ENCODE data around the gene MYO9B. TPM values are rescaled to one million over a fixed set of nuclear protein-coding genes. Genes with fewer than 3 reads are reported as not detected.
A peak's percentile ranks its signal among the peaks of the same experiment; 100 is the strongest.

The MYO9B gene
- total and polyA plus RNA-seq, 9 of the 15 experiments (the other 6 are each of a cell fraction or from before 2014, with no cell fraction given): 2.4 to 77.6 (median 23.0) TPM

GRCh38 chr19:17226002-17226933 lies 150.7 kb downstream of the MYO9B start, which contains the start of gene OCEL1 (continued):
- TF ChIP-seq NR2C1 (IDR thresholded peaks at IDR 0.05) (peak; percentile 62; the same call in 1 of the 2 replicates), NR2C1 (tag; IDR thresholded peaks at IDR 0.05) (0 out of 2 replicates have a peak, but pooled peaks have one; percentile 29), FOXJ2 (tag; IDR thresholded peaks at IDR 0.05) (no peak), ZNF79 (CRISPR knock-in tag; IDR thresholded peaks at IDR 0.05; ENCODE audit: low read depth) (no peak), GABPA (tag; conservative IDR thresholded peaks at IDR 0.05; ENCODE audit: low read depth) (peak; percentile 69), CBX8 (IDR thresholded peaks at IDR 0.05; ENCODE audit: borderline replicate concordance, extremely low read depth, low read depth, low read length, poor library complexity, severe bottlenecking) (no peak), MEIS2 (IDR thresholded peaks at IDR 0.05; ENCODE audit: partially characterized antibody) (peak; percentile 76), BMI1 (IDR thresholded peaks at IDR 0.05; ENCODE audit: low read length) (no peak), ZSCAN32 (CRISPR knock-in tag; IDR thresholded peaks at IDR 0.05) (no peak), MTA3 (IDR thresholded peaks at IDR 0.05; ENCODE audit: borderline replicate concordance) (peak; percentile 93), TAF15 (IDR thresholded peaks at IDR 0.05; ENCODE audit: low read depth, low read length) (no peak), MGA (IDR thresholded peaks at IDR 0.05) (peak; percentile 92), ZC3H11A (IDR thresholded peaks at IDR 0.05; ENCODE audit: low read depth, low read length) (no peak)
